ENCODE data around the gene TENM4.

The TENM4 gene

GRCh38 chr11:79415912-79416311 is 24.9 kb downstream of the TENM4 start:
- TF ChIP-seq, protein P1, sequence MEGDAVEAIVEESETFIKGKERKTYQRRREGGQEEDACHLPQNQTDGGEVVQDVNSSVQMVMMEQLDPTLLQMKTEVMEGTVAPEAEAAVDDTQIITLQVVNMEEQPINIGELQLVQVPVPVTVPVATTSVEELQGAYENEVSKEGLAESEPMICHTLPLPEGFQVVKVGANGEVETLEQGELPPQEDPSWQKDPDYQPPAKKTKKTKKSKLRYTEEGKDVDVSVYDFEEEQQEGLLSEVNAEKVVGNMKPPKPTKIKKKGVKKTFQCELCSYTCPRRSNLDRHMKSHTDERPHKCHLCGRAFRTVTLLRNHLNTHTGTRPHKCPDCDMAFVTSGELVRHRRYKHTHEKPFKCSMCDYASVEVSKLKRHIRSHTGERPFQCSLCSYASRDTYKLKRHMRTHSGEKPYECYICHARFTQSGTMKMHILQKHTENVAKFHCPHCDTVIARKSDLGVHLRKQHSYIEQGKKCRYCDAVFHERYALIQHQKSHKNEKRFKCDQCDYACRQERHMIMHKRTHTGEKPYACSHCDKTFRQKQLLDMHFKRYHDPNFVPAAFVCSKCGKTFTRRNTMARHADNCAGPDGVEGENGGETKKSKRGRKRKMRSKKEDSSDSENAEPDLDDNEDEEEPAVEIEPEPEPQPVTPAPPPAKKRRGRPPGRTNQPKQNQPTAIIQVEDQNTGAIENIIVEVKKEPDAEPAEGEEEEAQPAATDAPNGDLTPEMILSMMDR (IDR thresholded peaks at IDR 0.05; ENCODE audit: low read depth, low read length, missing control alignments) = no peak
- no peak overlapping the region for H3K4me3 ChIP-seq (ENCODE audit: low read depth, low read length)
- DNase-seq (ENCODE audit: low read depth) = no peak

- TF ChIP-seq, protein P1 (IDR thresholded peaks at IDR 0.05; ENCODE audit: low read depth, low read length, missing control alignments) = no peak
- no peak overlapping the region for H3K4me3 ChIP-seq (ENCODE audit: low read depth, low read length)
- DNase-seq (ENCODE audit: low read depth) = no peak
Measured at GRCh38 chr11:79415411-79415810, 25.4 kb downstream of the TENM4 start.

DNA sequence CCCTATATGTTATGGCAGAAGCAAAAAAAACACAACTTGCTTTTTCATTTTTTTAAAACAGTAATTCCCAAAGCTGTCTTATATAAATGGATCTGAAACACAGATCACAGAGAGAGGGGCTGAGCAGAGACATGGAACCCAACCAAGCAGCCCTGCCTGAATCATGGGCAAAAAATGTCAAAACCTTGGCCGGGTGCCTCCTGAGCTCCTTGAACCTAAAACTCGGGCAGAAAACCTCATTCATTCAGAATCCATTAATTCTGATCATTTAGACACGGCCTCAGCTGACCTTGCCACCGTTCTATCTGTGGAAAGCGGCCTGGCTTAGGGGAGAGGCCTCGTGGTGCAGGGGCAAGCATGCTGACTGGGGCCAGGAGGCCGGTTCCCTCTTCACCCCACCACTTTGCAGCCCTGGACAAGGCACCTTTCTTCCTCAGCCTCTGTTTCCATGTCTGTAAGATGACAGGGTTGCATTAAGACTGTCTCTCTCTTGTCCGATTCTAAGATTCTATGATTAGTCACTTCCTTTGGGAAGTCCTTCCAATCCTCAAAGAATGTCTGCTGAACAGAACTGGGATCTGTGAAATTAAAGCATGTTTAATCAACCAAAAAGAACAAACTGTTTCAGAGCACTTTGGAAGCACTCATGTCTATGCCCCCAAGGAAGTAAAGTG is 26.0 kb downstream of the TENM4 start:
- DNase-seq (ENCODE audit: low read depth) = no peak
- no peak overlapping the region for H3K4me3 ChIP-seq (ENCODE audit: low read depth, low read length)
- TF ChIP-seq, protein P1 (IDR thresholded peaks at IDR 0.05; ENCODE audit: low read depth, low read length, missing control alignments) = no peak

DNA sequence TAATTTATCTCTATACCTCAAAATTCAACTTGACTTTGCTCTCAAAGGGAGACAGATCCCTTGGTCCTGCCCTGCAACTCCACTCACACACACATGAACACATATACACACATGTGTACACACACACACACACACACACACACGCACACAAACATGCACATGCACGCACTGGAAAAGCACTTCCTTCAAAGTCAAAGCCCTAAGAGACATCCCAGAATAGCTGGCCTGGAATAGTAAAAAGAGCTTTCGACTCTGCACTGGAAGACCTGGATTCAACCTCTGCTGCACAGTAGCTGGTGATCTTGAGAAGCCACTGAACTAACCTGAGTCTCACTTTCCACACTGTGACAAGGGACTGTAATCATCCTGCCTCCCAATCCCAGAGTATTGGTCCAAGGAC is 26.8 kb downstream of the TENM4 start:
- no peak overlapping the region for H3K4me3 ChIP-seq (ENCODE audit: low read depth, low read length)
- TF ChIP-seq, protein P1 (IDR thresholded peaks at IDR 0.05; ENCODE audit: low read depth, low read length, missing control alignments) = no peak
- no peak for DNase-seq (ENCODE audit: low read depth)

- no peak for DNase-seq (ENCODE audit: low read depth)
- no peak overlapping the region for H3K4me3 ChIP-seq (ENCODE audit: low read depth, low read length)
- TF ChIP-seq, protein P1 (IDR thresholded peaks at IDR 0.05; ENCODE audit: low read depth, low read length, missing control alignments) = no peak
Measured at GRCh38 chr11:79413268-79413667, 27.6 kb downstream of the TENM4 start.

- no peak overlapping the region for H3K4me3 ChIP-seq (ENCODE audit: low read depth, low read length)
- no peak for DNase-seq (ENCODE audit: low read depth)
- TF ChIP-seq, protein P1 (IDR thresholded peaks at IDR 0.05; ENCODE audit: low read depth, low read length, missing control alignments) = no peak
Measured at GRCh38 chr11:79412761-79413160, 28.1 kb downstream of the TENM4 start.

- H3K4me3 ChIP-seq (ENCODE audit: low read depth, low read length) = no peak overlapping the region
- DNase-seq (ENCODE audit: low read depth) = no peak
- TF ChIP-seq, protein P1 (IDR thresholded peaks at IDR 0.05; ENCODE audit: low read depth, low read length, missing control alignments) = no peak
Measured at GRCh38 chr11:79409330-79409729, 31.5 kb downstream of the TENM4 start.
